ENCODE measurements around the gene BSPRY.

GRCh38 chr9:113328045-113328782 is 21.1 kb upstream of the BSPRY start:
- TF ChIP-seq CTCF (IDR thresholded peaks at IDR 0.05; ENCODE audit: borderline replicate concordance, extremely low read depth, low read length, poor library complexity, severe bottlenecking) (no peak), EZH2 (IDR thresholded peaks at IDR 0.05; ENCODE audit: borderline replicate concordance, low read depth, low read length, severe bottlenecking) (no peak)

Data from DND-41 (cell line).